GM18519 (cell line): ENCODE results near the gene PEX19.
"Not testable (repeated sequence)": the region's sequence is repeated elsewhere in the genome, so short reads cannot be mapped to it uniquely, and the experiment has no call there.

ENCODE experiments used
- ATAC-seq: cut with Tn5 transposase; IDR thresholded peaks from one replicate; pipeline ENCODE4 v1.9.1; 2021; ENCODE audit warnings: mild to moderate bottlenecking, moderate library complexity; ENCODE audit not compliant: unreplicated experiment, low FRiP score

PEX19 gene, protein sequence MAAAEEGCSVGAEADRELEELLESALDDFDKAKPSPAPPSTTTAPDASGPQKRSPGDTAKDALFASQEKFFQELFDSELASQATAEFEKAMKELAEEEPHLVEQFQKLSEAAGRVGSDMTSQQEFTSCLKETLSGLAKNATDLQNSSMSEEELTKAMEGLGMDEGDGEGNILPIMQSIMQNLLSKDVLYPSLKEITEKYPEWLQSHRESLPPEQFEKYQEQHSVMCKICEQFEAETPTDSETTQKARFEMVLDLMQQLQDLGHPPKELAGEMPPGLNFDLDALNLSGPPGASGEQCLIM

DNA sequence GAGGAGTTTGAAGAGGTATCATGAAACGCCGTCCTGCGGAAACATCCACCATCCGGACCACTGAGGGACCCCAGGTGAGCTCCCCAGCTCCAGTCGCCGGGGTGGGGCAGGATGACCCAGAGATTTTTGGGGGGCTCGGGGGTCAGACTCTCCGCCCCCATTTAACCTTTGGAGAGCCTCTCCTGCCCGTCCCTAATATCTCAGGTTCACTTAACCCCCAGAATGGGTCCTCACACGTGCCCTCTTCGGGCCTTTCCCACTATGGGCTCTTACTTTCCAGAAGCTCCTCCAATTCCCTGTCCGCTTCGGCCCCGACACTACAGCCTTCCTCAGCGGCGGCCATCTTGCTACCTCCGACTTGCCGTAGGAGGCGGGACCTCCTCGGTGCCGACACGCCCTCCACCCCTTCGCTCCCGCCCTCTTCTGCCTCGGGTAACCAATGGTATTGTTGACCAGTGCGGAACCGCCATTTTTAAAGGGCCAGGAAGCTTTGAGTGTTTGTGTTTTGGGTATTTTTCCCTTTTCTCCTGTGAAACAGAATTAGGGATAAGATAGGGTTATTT lies at the start of gene PEX19:
PEX19 (minus strand) TSS at position 352 of the 563 bp plus-strand sequence; CDS start at position 343, 9 bp downstream.
- peak; percentile 94 for ATAC-seq

DNA sequence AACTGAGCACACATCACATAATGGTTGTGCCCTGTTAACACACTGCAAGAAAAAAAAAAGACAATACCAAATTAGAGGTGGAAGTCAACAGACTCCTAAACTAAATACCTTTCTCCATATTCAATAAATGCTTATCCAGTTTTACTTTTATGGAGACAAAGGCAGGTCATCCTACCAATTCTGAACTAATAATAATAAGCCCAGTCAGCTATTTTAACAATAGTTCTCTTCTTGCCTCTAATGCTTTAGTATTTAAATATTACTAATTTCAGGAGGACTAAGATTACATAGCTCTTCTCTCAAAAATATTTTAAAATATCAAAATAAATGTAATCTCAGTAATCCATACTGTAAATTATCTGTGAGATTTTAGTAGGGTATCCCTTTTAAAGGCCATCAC lies 47.6 kb upstream of the PEX19 start:
- ATAC-seq, result no peak

DNA sequence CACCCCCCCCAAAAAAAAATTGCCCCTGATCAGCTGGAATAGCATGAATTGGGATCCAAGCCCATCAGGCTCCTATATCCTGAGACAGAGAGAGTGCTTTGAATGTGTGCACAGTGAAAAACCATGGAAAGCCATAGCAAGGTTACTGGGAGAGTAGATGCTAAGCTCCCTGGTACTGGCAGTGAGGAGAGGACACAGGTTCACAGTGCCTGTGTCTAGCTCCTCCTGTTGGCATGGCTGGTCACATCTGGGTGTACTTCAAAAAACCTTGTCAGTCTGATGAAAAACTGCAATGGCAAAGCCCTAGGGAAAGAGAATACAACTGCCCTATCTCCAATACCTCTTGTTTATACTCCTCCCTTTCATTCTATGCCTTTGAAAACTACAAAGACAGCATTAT lies 45.2 kb upstream of the PEX19 start:
- no peak for ATAC-seq

DNA sequence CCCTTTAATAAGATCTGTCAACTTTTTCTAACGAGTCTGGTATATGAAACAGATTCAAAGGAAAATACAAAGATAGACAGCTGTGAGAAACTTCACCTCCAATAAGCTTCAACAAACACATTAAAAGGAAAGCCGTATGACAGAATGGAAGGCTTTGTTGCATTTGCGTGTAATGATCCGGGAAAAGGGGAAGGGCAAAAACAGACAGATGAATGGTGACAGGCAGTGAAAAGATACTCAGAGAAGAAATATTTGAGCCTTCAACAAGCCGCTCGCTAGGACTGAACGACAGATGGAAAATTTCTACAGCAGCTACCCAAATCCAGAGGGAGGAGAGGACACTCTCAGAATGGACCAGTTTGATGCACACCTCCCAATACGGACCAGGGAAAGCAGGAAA lies 43.3 kb upstream of the PEX19 start:
- no peak for ATAC-seq

DNA sequence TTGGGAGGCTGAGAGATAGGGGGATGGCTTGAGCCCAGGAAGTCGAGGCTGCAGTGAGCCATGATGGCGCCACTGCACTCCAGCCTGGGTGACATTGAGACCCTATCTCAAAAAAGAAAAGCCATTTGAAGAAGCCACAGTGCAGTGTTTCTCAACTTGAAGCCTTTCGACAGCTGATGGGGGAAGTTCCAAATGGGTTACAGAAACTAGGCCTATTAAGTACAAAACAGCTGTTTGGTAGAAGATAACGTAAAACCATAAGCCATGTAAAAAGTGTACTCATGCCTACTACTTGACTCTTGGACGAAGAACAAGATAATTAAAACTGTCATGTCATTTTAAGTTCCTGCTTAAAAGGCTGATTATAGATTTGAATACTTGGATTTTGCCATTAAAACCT lies 41.5 kb upstream of the PEX19 start:
- no peak for ATAC-seq

DNA sequence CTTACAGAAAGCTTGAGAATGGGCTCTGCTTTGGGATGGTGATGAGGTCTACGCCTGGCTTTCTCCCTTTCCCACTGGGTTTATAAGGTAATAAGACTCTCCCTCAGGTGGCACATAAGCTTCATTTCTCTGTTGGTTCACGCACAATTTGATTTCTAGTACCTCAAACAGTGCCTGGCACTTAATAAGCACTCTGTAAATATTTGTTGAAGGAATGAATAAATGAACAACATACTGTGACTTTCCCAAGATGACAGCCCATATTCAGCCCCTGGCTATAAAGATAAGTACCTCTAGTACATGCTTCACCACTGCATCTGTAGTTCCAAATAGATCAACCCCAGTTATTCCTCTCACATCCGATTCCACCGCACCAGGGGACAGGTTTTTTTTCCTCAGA lies 40.3 kb upstream of the PEX19 start:
- ATAC-seq, result no peak

DNA sequence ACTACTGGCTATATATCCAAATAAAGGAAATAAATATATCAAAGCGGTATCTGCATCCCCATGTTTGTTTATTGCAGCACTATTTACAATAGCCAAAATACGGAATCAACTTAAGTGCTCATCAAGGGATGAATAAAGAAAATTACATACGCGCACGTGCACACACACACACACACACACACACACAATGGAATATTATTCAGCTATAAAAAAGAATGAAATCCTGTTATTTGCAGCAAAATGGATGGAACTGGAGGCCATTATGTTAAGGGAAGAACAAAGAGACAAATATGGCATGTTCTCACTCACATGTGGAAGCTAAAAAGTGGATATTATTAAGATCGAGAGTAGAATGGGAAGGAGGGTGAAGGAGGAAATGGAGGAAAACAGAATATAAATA lies 37.9 kb upstream of the PEX19 start:
- ATAC-seq, result no peak

DNA sequence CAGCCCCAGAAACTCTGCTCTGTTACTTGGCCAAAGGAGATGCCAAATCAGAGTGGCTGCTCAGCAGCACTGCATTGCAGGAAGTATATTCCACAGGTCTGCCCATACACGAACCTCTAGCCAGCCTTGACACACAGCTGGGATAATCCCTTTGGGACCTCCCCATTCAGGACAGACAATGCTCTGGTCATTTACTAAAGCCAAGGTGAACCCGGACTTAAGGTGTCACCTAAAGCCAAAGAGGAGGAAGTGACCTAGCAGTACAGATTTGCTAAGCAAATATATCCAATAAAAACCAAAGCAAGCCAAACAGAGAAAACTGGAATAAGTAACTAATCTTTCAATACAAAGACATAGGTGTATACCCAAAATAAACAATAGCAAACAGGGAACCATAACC lies 30.4 kb upstream of the PEX19 start:
- no peak for ATAC-seq

DNA sequence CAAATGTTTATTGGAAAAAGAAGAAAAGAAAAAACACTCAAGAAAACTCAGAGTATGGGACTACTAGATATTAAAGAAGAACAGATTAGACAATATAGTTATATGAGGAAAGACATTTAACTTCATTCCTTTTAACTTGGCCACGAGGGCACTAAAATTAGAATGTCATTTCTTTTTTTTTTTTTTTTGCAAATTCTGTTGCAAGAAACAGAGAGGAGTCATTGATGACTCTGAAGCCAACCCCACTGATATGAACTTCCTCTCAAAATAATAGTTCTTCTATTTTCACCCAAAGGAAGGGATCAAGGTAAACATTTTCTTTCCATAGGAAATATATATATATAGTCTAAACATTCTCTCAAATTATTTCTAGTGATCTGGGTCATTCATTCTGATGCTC lies 24.6 kb upstream of the PEX19 start:
- no peak for ATAC-seq

DNA sequence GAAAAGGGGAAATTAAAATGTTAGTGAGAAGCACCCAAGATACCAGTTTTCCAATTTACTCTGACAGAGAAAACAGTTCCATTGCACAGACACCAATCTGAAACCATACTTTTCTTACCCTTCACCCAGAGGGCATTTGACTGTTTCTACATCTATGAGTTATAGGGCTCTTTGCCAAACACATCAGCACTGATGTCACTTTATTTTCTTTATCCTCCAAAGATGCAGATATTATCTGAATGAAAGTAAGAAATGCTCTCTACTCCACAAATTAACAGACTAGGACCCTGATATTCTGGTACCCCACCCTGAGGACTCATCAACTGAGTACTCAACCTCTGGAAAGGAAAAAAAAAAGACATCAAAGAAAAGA lies 24.2 kb upstream of the PEX19 start:
- ATAC-seq, result no peak

DNA sequence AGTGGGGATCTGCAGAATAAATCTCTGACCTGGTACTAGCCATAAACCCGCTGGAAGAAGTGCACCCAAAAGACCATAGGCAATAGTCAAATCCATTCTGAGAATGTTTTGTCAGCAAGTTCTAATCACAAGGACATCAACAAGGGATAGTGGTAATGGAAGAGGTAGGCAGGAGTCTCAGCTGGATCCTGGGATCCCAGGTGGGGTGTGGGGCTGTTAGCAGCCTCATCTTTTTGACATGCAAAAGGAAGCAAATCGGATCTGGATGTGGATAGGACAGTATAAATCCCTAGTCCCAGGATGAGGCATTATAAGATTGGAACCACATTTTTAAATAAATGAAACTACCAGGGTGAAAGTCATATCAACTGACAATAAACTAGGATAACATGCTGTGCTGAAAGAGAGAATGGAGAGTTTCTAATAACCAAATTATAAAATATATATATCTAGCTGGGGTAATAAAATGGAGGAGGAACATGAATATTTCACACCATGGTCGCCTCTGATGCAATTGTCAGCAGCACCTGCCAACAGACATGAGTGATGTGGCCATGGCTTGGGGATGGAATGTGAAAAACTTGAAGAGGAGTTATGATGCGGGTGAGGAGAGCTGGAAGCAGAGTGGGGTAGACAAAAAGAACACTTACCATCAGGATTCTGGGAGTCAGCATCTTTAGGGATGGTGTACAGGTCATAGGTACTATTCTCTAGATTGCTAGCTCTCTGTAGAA lies 23.7 kb upstream of the PEX19 start:
- ATAC-seq, result no peak

DNA sequence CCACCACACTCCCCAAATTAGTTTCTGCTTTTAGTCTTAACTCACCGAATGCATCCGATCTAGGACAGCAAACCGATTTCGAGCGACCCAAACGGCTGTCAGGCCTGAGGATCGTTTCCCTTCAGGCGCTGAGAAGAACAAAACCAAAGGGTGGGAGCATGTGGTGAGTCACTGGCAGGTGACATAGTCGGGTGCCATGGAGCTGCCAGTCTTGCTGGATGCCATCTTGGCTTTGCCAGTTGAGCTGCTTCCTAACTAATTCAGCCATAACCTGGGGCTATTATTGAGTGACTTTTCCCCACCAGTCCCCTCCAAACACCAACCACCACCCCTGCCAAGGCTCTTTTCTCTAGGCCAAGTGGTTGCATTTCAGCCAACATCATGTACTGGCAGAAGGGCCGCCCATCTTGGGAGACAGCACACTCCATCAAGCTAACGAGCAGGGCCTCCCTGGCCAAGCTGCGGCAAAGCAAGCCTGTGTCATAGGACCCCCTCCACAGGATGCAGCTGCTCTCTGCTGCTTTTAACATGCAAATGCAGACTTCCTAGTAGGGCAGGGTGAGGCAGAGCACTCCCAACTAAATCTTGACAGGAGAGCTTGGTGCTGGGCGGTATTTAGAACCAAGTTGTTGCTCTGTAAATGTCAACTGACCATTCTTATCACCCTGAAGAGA lies 22.3 kb upstream of the PEX19 start:
- ATAC-seq, result no peak

DNA sequence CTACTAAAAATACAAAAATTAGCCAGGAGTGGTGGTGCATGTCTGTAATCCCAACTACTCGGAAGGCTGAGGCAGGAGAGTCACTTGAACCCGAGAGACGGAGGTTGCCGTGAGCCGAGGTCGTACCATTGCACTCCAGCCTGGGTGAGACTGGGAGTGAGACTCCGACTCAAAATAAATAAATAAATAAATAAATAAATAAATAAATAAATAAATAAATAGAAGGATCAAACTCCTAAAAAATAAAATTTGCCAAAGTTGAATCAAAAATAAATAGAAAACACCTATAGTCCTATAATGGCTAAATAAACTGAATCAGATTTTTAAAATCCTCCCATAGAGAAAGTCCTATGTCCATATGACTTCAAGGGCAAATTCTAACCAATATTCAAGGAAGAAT lies 15.2 kb upstream of the PEX19 start:
- ATAC-seq, result no peak

DNA sequence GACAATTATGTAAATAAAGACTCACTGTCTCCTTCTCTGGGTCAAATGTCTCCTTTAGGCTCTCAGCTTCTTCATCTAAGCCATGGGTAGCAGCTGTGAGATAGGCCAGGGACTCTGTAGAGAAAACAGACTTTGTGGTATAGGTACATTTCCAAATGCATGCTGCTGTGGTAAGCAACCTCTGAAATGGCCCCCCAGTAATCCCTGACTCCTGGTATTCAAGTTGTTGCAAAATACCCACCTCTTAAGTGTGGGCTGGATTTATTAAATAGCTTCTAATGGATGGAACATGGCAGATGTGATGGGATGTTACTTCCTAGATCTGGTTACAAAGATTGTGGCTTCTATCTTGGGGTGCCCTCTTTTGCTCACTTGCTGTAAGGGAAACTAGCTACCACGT lies 11.1 kb upstream of the PEX19 start:
- ATAC-seq, result no peak

DNA sequence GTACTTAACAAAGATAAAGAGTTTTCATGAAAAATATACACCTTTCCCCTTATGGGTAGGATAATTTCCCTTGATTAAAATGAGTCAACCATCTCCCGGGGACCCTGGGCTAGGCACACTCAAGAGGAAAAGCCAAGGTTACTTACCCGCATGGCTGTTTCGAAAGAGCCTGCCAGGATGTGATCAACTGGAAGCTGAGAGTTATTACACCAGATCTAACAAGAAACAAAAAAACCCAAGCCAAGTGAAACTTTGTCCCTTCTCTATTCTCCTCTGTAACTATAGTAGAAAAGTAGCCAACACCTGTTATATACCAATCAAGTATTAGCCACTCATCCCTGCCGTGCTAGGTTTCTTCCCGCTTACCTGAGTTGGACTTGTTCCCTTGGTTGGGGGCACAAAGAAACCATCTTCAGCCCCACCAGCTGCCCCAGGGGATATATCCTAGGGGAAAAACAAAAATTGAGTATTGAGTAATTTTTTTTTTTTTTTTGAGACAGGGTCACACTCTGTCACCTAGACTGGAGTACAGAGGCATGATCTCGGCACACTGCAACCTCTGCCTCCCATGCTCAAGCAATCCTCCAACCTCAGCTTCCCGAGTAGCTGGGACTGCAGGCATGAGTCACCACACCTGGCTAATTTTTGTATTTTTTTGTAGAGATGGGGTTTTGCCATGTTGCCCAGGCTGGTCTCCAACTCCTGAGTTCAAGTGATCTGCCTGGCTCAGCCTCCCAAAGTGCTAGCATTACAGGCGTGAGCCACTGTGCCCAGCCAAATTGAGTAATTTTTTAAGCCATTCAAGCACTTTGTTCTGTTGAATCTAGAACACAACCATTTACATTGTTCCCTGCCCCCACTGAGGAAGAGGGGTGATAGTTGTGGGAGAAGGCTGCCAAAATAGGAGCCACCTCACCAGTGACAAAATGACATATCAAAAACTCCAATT lies 8.4 kb upstream of the PEX19 start:
- ATAC-seq, result no peak

DNA sequence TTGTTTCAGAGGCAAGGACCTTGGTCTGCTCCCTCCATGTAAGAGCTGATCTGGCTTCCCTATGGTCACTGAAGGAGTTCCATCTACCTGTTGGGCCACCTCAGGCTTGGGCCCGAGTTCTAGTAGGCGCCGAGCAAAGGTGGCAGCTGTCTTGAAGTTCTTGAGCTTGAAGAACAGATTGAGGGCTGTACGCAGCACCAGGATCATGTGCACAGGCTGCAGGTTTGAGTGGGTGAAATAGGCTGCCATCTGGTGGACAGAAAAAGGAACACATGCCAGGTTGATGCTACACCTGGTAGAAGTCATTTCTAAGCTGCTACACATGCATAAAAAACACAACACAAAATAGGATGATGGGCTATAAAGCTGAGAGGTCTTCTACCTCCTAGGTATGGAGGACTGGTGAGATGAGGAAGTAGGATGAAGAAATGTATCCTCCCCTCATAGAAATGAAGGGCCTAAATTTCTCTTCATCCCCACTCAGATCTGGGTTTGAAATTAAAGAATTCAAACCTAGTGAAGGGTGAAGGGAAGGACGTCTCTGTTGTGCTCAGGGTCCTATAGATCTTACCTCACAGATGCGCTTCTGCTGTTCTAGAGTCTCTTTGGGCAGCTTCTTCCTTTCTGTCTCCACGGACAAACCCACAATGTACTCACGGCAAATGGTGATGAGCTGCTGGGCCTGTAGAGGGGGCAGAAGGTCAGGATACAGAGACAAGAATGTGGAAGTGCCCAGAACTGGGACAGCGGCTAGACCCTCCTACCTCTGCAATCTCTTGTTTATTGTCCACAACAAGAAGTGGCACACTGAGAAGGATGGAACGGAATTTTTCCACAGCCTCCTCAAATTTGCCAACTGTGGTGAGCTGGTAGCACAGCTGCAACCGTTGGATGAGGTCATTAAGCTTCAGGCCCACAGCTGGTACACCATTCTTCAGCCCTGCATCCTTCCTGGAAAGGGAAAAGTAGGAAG lies 6.6 kb upstream of the PEX19 start:
- no peak for ATAC-seq

DNA sequence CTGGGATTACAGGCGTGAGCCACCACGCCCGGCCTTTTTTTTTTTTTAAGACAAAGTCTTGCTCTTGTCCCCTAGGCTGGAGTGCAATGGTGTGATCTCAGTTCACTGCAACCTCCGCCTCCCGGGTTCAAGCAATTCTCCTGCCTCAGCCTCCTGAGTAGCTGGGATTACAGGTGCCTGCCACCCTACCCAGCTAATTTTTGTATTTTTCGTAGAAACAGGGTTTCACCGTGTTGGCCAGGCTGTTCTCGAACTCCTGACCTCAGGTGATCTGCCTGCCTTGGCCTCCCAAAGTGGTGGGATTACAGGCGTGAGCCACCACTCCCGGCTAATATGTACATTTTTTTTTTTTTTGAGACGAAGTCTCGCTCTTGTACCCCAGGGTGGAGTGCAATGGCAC lies 2.8 kb upstream of the PEX19 start:
- ATAC-seq, result not testable (repeated sequence)

DNA sequence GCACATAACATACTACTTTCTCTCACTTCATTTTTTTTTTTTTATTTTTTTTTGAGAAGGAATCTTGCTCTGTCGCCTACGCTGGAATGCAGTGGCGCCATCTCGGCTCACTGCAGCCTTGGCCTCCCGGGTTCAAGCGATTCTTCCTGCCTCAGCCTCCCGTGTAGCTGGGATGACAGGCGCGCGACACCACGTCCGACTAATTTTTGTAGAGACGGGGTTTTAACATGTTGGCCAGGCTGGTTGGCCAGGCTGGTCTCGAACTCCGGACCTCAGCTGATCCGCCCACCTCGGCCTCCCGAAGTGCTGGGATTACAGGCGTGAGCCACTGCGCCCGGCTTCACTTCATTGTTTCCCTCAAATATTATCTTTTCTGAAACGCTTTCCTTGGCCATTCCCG lies 573 bp upstream of the PEX19 start:
- ATAC-seq, result no peak

DNA sequence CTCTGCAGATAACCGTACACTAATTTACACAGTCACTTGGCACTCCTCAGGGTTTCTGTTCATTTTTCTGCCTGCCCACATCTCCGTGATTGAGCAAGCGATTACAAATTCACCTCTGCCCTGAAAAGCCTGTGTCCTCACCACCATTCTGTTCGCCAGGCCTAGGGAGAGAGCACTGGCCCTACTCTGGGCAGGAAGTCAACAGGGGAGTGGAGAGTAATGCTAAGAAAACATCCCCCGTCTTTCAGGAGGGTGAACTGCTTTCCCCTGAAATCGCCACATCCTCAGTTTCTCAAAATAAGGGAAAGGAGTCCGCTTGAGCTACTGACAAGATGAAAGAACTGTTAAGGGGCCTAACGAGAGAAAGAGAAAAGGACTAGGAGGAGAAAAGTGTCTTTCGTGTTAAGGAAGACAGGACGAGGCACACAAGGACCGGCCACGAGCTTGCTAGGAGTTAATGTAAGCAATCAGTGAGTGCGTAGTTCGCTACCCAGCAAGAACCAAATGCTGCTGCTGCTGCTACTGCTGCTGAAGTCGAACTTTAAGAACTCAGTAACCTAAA lies 632 bp downstream of the PEX19 start:
- ATAC-seq, result no peak
